GM10248 (cell line): ENCODE results near the gene DCUN1D2.

Experiments used
- CTCF ChIA-PET: fragments of 300-600 bp; sonication (Branson Sonifier 250); formaldehyde crosslinking; extraction: SDS; loops from one replicate; lab custom pipeline; 2021; ENCODE audit warnings: antibody characterized with exemption; lab: Yijun Ruan, JAX
- POLR2A ChIA-PET: fragments of 350-650 bp; sonication (Branson Sonifier 250); formaldehyde crosslinking; extraction: SDS; loops from one replicate; lab custom pipeline; 2020; ENCODE audit warnings: antibody characterized with exemption; lab: Yijun Ruan, JAX
- DNase-seq: peaks from one replicate; pipeline ENCODE4 v3.0.0; 2012; ENCODE audit errors: extremely low spot score
- CTCF ChIP-seq: IDR thresholded peaks from 2 replicates; pipeline ENCODE4 v1.5.1; 2012; ENCODE audit warnings: mild to moderate bottlenecking, low read depth; ENCODE audit errors: extremely low read depth, missing control alignments, control extremely low read depth

Gene DCUN1D2

GRCh38 chr13:113510871-113511270 lies 20.4 kb upstream of the DCUN1D2 start:
- ChIA-PET CTCF (no interaction called here), POLR2A (no interaction called here)
- DNase-seq, result no peak
- TF ChIP-seq CTCF, result no peak

DNA sequence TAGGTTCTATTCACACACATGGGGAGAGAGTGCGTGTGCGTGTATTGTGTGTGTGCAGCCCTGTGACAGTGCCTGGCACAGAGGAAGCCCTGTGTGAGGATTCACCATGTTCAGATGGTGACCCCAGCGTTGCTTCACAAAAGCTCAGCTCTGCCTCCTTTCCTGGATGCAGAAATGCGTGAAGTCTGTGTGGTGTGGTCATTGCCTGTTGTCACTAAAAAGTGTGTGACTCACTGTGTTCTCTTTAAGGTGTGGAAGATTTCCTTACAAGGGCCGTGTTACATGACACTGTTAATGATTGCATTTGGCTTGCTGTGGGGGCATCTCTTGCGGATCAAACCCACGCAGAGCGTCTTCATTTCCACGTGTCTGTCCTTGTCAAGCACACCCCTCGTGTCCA lies 19.5 kb upstream of the DCUN1D2 start:
- no peak for DNase-seq
- ChIA-PET CTCF (no interaction called here), POLR2A (no interaction called here)
- no peak for TF ChIP-seq CTCF

GRCh38 chr13:113508521-113509254 lies 18.2 kb upstream of the DCUN1D2 start:
- no peak for DNase-seq
- TF ChIP-seq CTCF, result no peak
- CTCF ChIA-PET, result no interaction called here
- POLR2A ChIA-PET, result no interaction called here

DNA sequence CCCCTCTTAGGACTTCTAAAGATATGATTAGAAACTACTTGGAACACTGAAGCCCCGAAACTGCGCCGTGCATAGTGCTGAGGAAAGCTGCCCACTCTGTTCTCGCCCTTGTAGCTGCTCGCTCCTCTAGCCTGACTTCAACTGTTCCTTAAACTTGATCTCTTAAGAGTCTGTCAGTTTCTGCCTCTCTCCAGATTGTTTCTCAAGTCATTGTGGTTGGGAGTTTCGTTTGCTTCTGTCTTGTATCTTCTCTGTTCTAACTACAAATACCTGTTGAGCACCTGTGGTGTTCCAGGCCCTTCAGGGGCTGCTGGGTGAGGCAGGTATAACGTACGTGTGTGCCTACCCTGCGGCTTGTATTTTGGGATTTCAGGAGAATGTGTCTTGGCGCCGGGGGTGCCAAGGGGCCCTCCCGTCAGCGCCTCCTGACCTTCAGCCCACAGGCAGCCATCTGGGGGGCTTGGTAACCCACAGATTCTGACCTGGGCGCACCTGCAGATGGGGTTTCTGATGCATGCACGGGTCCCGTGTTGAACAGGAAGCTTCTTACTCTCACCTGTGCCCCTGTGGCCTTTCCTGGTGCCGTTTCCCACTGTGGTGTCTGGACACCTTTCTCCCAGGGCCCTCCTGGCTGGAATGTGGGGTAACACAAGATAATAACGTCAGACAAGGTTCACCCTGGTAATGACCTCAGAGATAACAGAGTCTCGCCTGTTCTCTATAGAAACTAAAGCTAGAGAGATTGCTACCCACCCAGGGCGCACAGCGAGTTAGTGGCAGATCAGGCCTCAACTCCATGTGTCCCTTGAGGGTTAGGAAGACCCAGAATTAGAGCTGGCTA lies 17.2 kb upstream of the DCUN1D2 start:
- DNase-seq, result no peak
- POLR2A ChIA-PET, result no interaction called here

GRCh38 chr13:113506871-113507388 lies 16.4 kb upstream of the DCUN1D2 start:
- TF ChIP-seq CTCF, result no peak
- ChIA-PET CTCF (no interaction called here), POLR2A (no interaction called here)
- no peak for DNase-seq

More for the DNA sequence above, 17.2 kb upstream of the DCUN1D2 start:
- no peak for TF ChIP-seq CTCF
- CTCF ChIA-PET, result no interaction called here

GRCh38 chr13:113506025-113506685 lies 15.6 kb upstream of the DCUN1D2 start:
- CTCF ChIA-PET, result no interaction called here
- no peak for TF ChIP-seq CTCF
- POLR2A ChIA-PET, result no interaction called here
- no peak for DNase-seq
